PFSK-1 (cell line): ENCODE results near the gene BCL7C.

Source experiments
- FOXP2 ChIP-seq: optimal IDR thresholded peaks from 2 replicates; pipeline ENCODE3; 2011; ENCODE audit warnings: borderline replicate concordance, control low read depth, inconsistent platforms; ENCODE audit not compliant: insufficient read depth; ENCODE audit errors: extremely low read length, extremely low read depth
- POLR2AphosphoS5 ChIP-seq: IDR thresholded peaks from 2 replicates; pipeline ENCODE4 v1.6.1; 2012; ENCODE audit warnings: low read depth, mild to moderate bottlenecking, control low read depth, low read length, moderate library complexity
- SIN3A ChIP-seq: IDR thresholded peaks from 2 replicates; pipeline ENCODE4 v1.6.1; 2012; ENCODE audit warnings: mild to moderate bottlenecking, low read length, moderate library complexity, borderline replicate concordance; ENCODE audit not compliant: insufficient read depth
- TAF1 ChIP-seq: IDR thresholded peaks from 2 replicates; pipeline ENCODE4 v1.6.1; 2012; ENCODE audit warnings: low read length, control low read depth, borderline replicate concordance; ENCODE audit not compliant: insufficient read depth
- TF ChIP-seq, protein P1 (sequence below), 2 experiments: IDR thresholded peaks; 2 replicates each; pipeline versions ENCODE4 v1.6.1 to v1.8.0; 2011 to 2012; ENCODE audit warnings: low read depth in 2 of 2, low read length in 2 of 2, control low read depth in 1 of 2, inconsistent platforms in 1 of 2, mild to moderate bottlenecking in 1 of 2, moderate library complexity in 1 of 2; ENCODE audit not compliant: insufficient read depth in 1 of 2

The BCL7C gene

DNA sequence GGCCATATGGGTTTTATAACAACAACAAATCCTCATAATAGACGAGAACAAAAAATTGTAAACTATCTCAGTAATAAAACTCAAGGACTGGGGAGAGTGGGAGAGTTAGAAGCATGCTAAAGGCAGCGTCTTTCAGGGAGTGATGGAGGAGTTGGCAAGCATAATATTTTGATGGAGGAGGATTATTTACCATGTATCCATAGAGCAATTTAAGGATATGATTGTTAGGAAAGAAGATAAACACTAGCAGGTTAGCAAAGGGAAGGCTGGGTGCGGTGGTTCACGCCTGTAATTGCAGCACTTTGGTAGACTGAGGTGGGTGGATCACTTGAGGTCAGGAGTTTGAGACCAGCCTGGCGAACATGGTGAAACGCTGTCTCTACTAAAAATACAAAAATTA lies 27.8 kb downstream of the BCL7C start:
- no peak for TF ChIP-seq TAF1
- TF ChIP-seq, protein P1, sequence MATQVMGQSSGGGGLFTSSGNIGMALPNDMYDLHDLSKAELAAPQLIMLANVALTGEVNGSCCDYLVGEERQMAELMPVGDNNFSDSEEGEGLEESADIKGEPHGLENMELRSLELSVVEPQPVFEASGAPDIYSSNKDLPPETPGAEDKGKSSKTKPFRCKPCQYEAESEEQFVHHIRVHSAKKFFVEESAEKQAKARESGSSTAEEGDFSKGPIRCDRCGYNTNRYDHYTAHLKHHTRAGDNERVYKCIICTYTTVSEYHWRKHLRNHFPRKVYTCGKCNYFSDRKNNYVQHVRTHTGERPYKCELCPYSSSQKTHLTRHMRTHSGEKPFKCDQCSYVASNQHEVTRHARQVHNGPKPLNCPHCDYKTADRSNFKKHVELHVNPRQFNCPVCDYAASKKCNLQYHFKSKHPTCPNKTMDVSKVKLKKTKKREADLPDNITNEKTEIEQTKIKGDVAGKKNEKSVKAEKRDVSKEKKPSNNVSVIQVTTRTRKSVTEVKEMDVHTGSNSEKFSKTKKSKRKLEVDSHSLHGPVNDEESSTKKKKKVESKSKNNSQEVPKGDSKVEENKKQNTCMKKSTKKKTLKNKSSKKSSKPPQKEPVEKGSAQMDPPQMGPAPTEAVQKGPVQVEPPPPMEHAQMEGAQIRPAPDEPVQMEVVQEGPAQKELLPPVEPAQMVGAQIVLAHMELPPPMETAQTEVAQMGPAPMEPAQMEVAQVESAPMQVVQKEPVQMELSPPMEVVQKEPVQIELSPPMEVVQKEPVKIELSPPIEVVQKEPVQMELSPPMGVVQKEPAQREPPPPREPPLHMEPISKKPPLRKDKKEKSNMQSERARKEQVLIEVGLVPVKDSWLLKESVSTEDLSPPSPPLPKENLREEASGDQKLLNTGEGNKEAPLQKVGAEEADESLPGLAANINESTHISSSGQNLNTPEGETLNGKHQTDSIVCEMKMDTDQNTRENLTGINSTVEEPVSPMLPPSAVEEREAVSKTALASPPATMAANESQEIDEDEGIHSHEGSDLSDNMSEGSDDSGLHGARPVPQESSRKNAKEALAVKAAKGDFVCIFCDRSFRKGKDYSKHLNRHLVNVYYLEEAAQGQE (IDR thresholded peaks at IDR 0.05; ENCODE audit: insufficient read depth in 1 of 2, low read depth in 2 of 2, low read length in 2 of 2), result no peak
- no peak for TF ChIP-seq SIN3A
- no peak for TF ChIP-seq FOXP2
- no peak for TF ChIP-seq POLR2AphosphoS5

DNA sequence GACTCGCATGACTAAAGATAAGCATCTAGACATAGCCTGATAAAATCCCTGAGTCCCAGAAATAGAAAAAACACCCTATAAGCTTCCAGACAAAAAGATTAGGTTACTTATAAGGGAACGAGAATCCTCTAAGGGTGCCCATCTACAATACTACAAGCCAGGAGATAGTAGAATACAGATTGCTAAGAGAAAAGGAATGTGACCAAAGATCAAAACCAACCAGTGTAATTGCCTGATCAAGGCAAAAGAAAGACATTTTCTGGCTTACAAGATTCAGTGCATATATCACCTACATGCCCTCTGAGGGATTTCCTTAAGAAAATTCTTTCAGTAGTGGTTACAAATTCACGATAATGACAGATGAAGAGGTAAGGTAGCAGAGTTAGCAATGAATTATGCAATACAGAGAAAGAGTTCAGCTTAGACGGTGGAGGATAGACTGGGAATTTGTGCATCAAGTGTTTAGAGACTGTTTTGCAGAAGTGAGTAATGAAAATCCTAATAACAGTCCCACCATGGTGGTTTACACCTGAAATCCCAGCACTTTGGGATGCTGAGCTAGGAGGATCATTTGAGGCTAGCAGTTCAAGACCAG lies 35.0 kb downstream of the BCL7C start:
- TF ChIP-seq TAF1, result no peak
- TF ChIP-seq, protein P1 (IDR thresholded peaks at IDR 0.05; ENCODE audit: insufficient read depth in 1 of 2, low read depth in 2 of 2, low read length in 2 of 2), result no peak
- TF ChIP-seq FOXP2, result no peak
- TF ChIP-seq SIN3A, result no peak
- TF ChIP-seq POLR2AphosphoS5, result no peak

DNA sequence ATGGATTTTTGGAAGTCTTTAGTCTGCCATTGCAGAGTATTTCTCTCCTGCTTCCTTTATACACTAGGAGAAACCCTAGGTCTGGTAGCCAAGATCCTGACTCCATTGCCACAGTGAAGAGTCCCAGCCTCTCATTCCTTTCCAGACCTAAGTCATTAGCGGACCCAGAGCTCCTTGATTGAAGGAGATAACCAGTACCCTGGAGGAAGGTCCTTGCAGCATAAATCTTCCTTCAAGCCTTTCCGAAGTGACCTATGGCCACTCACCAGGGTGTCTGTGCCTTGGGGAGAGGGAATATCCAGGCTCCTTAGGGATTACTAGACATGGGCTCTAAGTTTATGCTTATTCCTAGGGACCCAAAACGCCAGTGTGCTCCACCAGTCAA lies 35.8 kb downstream of the BCL7C start:
- TF ChIP-seq POLR2AphosphoS5 (no peak), TAF1 (no peak), FOXP2 (no peak), SIN3A (no peak)
- TF ChIP-seq, protein P1 (IDR thresholded peaks at IDR 0.05; ENCODE audit: insufficient read depth in 1 of 2, low read depth in 2 of 2, low read length in 2 of 2), result no peak

- TF ChIP-seq FOXP2 (no peak), POLR2AphosphoS5 (no peak), TAF1 (no peak), SIN3A (no peak)
- TF ChIP-seq, protein P1 (IDR thresholded peaks at IDR 0.05; ENCODE audit: insufficient read depth in 1 of 2, low read depth in 2 of 2, low read length in 2 of 2), result no peak
These were observed 40.1 kb downstream of the BCL7C start for GRCh38 chr16:30853758-30854157.

DNA sequence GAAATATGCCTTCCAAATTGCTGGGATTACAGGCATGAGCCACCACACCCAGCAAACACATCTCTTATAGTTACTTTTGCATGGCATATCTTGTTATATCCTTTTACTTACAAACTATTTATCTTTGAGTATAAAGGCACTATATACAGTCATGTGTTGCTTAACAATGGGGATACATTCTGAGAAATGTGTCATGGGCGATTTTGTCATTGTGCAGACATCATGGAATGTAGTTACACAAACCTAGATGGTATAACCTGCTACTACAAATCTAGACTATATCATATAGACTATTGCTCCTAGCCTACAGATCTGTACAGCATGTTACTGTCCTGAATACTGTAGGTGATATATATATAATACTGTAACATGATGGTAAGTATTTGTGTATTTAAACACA lies 43.6 kb downstream of the BCL7C start:
- no peak for TF ChIP-seq FOXP2
- TF ChIP-seq, protein P1 (IDR thresholded peaks at IDR 0.05; ENCODE audit: insufficient read depth in 1 of 2, low read depth in 2 of 2, low read length in 2 of 2), result no peak
- TF ChIP-seq SIN3A, result no peak
- TF ChIP-seq POLR2AphosphoS5, result no peak
- no peak for TF ChIP-seq TAF1
